ENCODE results near the gene OR5K1. TPM values are rescaled to one million over a fixed set of nuclear protein-coding genes. Genes with fewer than 3 reads are reported as not detected.

The OR5K1 gene
- not detected in 2 replicates for total RNA-seq

GRCh38 chr3:98462901-98463300 is at the start of gene OR5K1:
Gene OR5K1 (plus strand): TSS chr3:98463201. CDS start chr3:98469577, 6,376 bp downstream.

DNA sequence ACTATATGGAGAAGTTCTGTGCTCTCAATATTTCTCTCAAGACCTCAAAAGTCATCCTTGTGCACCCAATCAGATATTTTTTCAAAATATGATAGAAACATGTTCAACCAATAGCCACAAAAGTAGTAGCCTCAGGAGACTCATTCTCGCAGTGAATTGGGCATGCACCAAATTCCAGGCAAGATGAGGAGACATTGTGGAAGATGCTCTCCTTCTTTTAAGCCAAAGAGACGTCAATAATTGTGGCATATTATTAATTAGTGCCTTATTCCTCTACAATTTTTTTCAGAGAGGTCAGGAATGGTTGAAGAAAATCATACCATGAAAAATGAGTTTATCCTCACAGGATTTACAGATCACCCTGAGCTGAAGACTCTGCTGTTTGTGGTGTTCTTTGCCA is 34.4 kb downstream of the OR5K1 start, which contains the start of gene OR5K2:
OR5K2 (plus strand) TSS at position 301 of the 400 bp plus-strand sequence; CDS start at position 301, 0 bp downstream.

Other genes starting within 250 kb of the OR5K1 start
- not detected in 2 replicates for gene OR5H6, start 199.0 kb upstream of the OR5K1 start, total RNA-seq
- gene OR5H2, start 180.7 kb upstream of the OR5K1 start, total RNA-seq: not detected in 2 replicates
- gene OR5K4, start 109.3 kb upstream of the OR5K1 start, total RNA-seq: not detected in 2 replicates
- not detected in 2 replicates for gene OR5K3, start 72.5 kb upstream of the OR5K1 start, total RNA-seq
- gene OR5K2, start 34.5 kb downstream of the OR5K1 start, total RNA-seq: not detected in 2 replicates
- gene CLDND1, start 59.7 kb downstream of the OR5K1 start, total RNA-seq: 82.9 and 83.1 TPM in 2 replicates
- gene GPR15, start 68.8 kb downstream of the OR5K1 start, total RNA-seq: not detected in 2 replicates
- 29.8 and 37.4 TPM in 2 replicates for gene CPOX, start 130.4 kb downstream of the OR5K1 start, total RNA-seq